ENCODE data around the gene PPP2R5B.

Gene PPP2R5B

DNA sequence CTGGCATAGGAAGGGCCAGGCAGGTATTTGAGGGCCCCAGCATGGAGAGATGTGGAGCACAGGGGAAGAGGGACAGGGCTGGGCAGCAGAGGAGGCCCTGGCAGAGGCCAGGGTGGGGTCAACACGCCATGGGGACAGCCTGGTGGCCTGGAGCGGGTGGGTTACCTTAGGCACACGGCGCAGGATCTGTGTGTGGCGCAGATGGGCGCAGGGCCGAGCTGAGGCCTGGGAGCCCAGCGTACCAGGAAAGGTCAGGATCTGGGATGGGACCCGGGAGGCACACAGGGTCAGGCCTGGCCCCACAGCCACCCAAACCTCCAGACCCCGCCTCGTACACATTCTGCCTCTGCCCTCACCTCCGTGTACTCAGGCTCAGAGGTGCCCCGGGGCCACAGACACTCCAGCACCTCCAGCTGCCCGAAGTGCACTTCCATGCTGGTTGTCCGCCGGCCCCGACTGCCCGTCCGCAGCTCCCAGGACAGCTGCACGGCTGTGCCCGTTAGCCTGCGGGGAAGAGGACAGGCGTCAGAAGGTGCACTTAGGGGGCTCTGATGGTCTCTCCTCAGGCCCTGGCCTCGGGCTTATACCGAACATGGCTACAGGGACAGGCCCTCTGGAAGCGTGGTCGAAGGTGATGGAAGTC lies 13.9 kb upstream of the PPP2R5B start:
- no peak for DNase-seq

GRCh38 chr11:64911142-64911541 lies 13.3 kb upstream of the PPP2R5B start:
- no peak for DNase-seq

- DNase-seq, result no peak
Measured at GRCh38 chr11:64911689-64912088, 12.8 kb upstream of the PPP2R5B start.

DNA sequence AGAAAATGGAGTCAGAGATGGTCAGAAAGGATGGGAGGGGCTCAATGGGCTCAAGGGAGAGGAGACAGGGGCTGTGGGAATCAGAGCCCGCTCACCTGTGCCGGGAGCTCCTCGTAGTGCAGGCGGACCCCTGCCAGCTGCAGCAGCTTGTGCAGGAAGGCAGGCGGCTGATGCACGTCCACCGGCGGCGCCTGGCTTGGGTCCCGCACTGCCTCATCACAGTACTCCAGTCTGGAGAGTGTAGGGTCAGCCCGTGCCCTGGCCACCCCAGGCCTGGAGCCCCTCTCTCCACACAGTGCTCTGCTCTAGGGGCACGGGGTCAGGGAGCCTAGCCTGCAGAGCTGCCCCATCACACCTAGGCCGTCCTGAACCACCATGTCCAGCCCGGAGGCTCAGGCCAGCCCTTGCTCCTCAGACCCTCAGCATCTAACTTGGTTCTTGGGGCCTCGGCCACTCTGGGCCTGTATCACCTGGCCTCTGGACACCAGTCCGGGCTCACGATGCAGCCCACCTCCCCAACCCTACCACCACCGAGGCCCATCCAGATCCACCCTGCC lies 11.2 kb upstream of the PPP2R5B start:
- no peak for DNase-seq

GRCh38 chr11:64914123-64914522 lies 10.4 kb upstream of the PPP2R5B start:
- no peak for DNase-seq

GRCh38 chr11:64915376-64915887 lies 9.1 kb upstream of the PPP2R5B start:
- no peak for DNase-seq

- DNase-seq, result no peak
Measured at GRCh38 chr11:64916040-64916774, 8.3 kb upstream of the PPP2R5B start.

DNA sequence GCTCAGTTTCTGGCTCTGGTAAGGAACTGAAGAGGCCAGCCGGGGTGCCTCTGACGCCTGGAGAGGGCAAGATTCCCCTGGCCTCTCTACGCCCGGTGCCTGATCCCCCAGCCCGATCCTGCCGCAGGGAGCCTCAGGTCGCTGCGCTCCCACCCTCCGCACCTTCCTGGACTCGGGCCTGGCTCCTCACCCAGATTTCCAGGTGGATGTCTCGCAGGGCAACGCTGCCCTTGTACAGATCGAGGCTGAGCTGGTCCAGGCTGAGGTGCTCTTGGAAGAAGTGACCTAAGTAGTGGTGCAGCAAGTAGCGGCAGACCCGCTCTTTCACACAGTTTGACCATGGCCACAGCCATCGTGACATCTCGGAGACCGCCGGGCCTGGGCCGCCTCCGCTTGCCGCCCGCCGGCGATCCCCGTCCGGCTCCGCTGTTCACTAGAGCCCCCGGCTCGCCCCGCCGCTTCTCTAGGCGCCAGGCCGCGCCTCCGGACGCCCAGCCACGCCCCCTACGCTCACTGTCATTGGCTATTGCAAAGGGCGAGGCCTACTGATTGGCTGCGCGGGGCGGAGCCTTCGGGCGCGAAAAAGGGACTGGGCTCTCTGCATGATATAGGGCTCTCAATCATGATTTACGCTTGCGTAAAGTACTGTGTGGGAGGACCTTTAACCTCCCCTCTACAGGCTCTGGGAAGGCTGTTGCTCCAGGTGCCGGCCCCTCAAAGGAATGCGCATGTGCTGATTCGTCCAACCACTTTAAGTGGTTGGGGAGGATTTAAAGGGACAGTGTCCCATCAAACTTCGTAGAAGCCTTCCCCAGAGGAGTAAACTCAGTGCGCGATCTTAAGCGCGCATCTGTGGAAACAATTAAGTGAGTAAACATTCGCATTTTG lies 7.5 kb upstream of the PPP2R5B start, which contains the start of gene ATG2A:
Gene ATG2A (minus strand): TSS at position 435 of the 888 bp plus-strand sequence. CDS start 74 bp downstream, at position 361.
- DNase-seq, result peak; percentile 99

- no peak for DNase-seq
Measured at GRCh38 chr11:64917663-64917995, 6.9 kb upstream of the PPP2R5B start.

DNA sequence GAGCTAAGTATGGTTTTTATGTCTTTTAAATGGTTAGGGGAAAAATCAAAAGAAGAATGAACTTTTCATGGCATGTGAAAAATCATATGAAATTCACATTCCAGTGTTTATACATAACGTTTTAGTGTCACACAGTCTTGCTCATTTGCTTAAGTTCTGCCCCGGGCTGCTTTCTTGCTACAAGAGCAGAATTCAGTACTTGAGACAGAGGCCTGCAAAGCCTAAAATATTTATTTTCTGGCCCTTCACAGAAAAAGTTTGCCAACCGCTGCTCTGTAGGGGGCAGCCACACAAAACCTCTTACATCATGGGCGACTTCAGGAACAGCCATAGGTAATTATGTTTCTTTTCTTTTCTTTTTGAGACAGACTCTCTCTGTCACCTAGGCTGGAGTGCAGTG lies 6.5 kb upstream of the PPP2R5B start:
- DNase-seq, result no peak

GRCh38 chr11:64919627-64920026 lies 4.9 kb upstream of the PPP2R5B start:
- no peak for DNase-seq

DNA sequence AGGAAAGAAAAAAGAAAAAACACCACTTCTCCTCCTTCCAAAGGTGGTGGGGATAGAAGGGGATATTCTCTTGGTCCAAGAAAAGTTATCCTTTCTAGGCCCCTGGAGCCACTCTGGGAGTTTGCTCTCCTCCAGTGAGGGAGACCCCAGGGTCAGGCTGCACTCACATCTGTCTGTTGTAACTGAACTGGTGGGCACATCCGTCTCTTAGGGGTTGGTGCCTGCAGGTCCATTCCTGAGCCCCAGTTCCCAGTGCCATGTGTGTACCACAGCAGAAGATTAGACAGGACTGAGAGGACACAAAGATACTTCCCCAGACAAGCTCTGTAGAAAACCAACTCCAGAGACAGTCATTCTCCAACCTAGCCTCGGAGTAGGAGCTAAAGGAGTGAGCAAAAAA lies 4.4 kb upstream of the PPP2R5B start:
- no peak for DNase-seq

DNA sequence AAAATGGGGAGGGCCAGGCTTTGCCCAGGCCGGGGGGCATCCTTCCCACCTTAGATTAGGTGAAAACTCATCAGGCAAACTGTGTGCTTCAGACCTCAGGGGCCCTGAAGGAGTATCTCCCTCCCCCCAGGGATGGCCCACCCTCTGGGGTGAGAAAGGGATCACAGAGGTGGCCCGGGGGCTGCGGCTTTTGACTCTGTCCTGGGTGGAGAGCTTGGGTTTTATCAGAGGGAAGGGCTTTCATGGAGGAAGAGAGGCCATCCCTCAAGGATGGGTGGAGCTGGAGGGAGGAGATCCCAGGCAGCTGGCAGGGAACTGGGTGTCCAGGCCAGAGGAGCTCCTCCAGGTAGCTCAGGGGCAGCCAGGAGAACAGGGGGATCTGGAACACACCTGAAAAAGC lies 3.1 kb upstream of the PPP2R5B start:
- DNase-seq, result no peak

DNA sequence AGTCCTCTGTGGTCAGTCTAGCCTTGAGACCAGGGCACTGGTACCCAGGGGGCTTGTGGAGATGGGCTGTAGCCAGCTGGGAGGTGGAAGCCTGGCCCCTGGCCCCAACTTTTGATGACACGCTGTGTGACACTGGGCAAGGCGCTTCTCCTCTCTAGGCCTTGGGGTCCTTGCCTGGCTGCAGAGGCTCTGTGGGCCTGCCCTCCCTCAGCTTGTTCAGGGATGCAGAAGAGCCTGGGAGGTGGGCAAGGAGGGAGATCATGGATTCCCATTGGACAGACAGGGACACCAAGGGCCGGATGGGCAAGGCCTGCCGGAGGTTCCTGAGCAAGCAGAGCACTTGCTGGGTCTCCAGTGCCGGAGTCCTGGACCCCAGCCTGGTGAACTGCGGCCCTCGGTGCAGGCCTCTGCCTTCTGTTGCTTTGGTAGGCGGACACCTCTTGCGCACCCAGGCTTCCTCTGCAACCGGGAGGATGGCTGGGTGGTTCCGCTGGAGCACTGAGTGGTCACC lies 1.3 kb upstream of the PPP2R5B start:
- DNase-seq, result no peak

- DNase-seq, result no peak
Measured at GRCh38 chr11:64924910-64925284, 408 bp downstream of the PPP2R5B start.

- DNase-seq, result no peak
Measured at GRCh38 chr11:64925536-64926436, 1.3 kb downstream of the PPP2R5B start.

DNA sequence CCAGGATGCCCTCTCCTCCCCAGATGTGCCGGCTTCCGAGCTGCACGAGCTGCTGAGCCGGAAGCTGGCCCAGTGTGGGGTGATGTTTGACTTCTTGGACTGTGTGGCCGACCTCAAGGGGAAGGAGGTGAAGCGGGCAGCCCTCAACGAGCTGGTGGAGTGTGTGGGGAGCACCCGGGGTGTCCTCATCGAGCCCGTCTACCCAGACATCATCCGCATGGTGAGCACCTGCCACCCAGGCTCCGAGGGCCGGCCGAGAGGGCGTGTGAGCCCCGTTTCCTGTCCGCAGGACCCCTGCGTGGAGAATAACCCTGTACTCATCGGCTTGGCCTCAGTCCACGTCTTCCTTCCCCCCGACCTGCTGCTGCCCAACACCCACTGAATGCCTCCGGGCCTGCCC lies 2.2 kb downstream of the PPP2R5B start:
- DNase-seq, result no peak

GRCh38 chr11:64928957-64929356 lies 4.5 kb downstream of the PPP2R5B start:
- no peak for DNase-seq

DNA sequence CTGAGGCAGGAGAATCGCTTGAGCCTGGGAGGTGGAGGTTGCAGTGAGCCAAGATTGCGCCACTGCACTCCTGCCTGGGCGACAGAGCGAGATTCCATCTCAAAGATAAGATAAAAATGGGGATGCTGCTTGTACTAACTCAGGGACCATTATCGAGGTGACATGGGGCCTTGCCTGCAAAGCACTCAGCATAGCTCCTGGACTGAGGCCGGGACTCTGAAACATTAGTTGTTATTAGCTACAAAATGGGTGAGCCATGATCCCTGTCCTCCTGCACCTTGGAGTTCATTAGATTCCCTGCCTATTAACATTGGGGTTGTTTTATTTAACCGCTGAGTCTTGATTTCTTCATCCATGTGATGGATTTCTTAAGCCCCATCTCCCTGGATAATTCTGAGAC lies 5.1 kb downstream of the PPP2R5B start:
- DNase-seq, result no peak

- DNase-seq, result no peak
Measured at GRCh38 chr11:64930340-64930739, 5.9 kb downstream of the PPP2R5B start.

GRCh38 chr11:64931290-64931689 lies 6.8 kb downstream of the PPP2R5B start:
- DNase-seq, result no peak

GRCh38 chr11:64932324-64932723 lies 7.8 kb downstream of the PPP2R5B start:
- no peak for DNase-seq
